ENCODE data around the gene HOXB5.
A peak's percentile ranks its signal among the peaks of the same experiment; 100 is the strongest.

Gene HOXB5

DNA sequence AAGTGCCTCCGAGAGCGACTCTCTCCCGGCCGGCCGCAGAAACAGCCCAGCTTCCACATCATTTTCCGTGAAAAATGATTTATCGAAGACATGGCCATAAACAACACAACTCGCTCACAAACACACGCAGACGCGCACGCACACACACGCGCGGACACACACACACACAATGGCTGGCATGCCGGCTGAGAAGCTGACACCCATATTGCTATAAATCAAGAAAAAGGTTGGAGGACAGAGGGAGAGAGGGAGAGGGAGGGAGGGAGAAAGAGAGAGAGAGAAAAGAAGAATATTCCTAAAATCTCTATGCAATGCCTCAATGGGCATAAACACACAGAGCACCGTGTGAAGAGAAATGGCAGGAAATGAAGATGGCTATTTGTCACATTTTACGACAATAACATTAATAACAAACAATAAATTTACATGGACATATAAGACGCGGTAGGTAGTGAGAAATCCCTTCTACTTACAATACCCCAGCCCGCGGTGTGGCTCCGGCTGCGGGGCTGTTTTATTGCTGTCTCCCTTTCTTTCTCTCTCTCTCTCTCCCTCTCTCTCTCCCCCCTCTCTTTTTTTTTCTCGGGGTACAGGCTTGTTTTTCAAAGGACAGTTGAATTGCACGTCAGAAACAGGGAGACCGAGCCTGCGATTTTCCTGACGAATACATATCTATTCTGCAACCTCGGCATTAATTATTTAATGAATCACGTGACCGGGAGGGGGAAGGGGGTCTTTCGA, 24.9 kb downstream of the HOXB5 start:
- H3F3A ChIP-seq (ENCODE audit: low read depth), result peaks cover under 1% of the 10 kb centered on the region; the same call in 1 of the 2 replicates
- H3K27me3 ChIP-seq (ENCODE audit: insufficient read depth, low read length, poor library complexity, severe bottlenecking), result no peaks in the 10 kb centered on the region
- H3K4me1 ChIP-seq (ENCODE audit: insufficient read depth, low read length, poor library complexity, severe bottlenecking), result peaks cover 89% of the 10 kb centered on the region
- H3K4me2 ChIP-seq (ENCODE audit: low read depth, low read length, poor library complexity, severe bottlenecking), result peak overlapping the region; percentile 98
- TF ChIP-seq, protein P1, sequence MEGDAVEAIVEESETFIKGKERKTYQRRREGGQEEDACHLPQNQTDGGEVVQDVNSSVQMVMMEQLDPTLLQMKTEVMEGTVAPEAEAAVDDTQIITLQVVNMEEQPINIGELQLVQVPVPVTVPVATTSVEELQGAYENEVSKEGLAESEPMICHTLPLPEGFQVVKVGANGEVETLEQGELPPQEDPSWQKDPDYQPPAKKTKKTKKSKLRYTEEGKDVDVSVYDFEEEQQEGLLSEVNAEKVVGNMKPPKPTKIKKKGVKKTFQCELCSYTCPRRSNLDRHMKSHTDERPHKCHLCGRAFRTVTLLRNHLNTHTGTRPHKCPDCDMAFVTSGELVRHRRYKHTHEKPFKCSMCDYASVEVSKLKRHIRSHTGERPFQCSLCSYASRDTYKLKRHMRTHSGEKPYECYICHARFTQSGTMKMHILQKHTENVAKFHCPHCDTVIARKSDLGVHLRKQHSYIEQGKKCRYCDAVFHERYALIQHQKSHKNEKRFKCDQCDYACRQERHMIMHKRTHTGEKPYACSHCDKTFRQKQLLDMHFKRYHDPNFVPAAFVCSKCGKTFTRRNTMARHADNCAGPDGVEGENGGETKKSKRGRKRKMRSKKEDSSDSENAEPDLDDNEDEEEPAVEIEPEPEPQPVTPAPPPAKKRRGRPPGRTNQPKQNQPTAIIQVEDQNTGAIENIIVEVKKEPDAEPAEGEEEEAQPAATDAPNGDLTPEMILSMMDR (conservative IDR thresholded peaks at IDR 0.05; ENCODE audit: low read length), result no peak
- no peak for TF ChIP-seq EZH2phosphoT487 (IDR thresholded peaks at IDR 0.05; ENCODE audit: borderline replicate concordance)
- H4K20me1 ChIP-seq (ENCODE audit: insufficient read depth, low read length, poor library complexity, severe bottlenecking), result peaks cover 77% of the 10 kb centered on the region
- no peaks in the 10 kb centered on the region for H3K9me2 ChIP-seq (replicated peaks; ENCODE audit: low read depth, low read length)
- no peak overlapping the region for H2AFZ ChIP-seq (ENCODE audit: low read length)
- peak overlapping the region; percentile 89 for H3K4me3 ChIP-seq (ENCODE audit: low read length, poor library complexity, severe bottlenecking)
- H3K9me3 ChIP-seq (ENCODE audit: insufficient read depth, low read depth, low read length), result no peaks in the 10 kb centered on the region
- peaks cover 100% of the 10 kb centered on the region for H3K79me2 ChIP-seq (ENCODE audit: insufficient read depth, low read length)
- peak overlapping the region; percentile 95 for H3K9ac ChIP-seq (ENCODE audit: low read depth, low read length, poor library complexity, severe bottlenecking)
- H3K36me3 ChIP-seq (ENCODE audit: insufficient read depth, low read length), result peaks cover 86% of the 10 kb centered on the region

DNA sequence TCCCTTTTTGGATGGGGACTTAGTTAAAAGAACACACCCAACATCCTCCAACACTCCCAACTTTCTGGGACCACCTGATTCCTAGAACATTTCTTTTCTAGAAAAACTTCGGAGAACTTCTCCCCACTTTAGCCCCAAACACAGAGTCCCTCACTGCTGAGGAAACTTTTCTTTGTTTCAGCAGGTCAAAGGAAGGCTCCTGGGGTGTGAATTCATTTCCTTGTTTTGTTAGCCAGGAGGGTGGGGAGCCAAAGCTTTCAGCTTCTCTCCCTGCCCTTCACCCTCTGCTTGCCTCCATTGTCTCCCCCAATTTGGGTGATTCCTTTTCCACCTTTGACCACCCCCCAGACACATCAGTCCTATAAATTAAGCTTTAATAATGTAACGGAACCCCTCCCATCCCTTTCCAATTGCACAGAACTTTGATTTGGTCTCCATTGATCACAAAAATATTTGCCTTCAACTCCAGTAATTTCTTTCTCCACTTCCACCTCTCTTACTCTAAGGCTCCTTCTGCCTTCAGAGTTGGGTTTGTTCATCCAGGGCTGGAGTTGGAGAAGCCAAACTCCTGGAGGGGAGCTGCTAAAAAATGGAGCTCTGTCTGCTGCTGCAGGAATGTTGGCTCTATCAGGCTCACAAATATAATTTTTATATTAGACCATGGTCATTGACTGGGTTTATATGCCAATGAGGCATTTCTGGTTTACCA, 25.8 kb downstream of the HOXB5 start:
- peak overlapping the region; percentile 95 for H3K9ac ChIP-seq (ENCODE audit: low read depth, low read length, poor library complexity, severe bottlenecking)
- H3K36me3 ChIP-seq (ENCODE audit: insufficient read depth, low read length), result peaks cover 88% of the 10 kb centered on the region
- H3K4me3 ChIP-seq (ENCODE audit: low read length, poor library complexity, severe bottlenecking), result peak overlapping the region; percentile 89
- peaks cover 89% of the 10 kb centered on the region for H3K4me1 ChIP-seq (ENCODE audit: insufficient read depth, low read length, poor library complexity, severe bottlenecking)
- H2AFZ ChIP-seq (ENCODE audit: low read length), result no peak overlapping the region
- peaks cover 100% of the 10 kb centered on the region for H3K79me2 ChIP-seq (ENCODE audit: insufficient read depth, low read length)
- no peaks in the 10 kb centered on the region for H3K27me3 ChIP-seq (ENCODE audit: insufficient read depth, low read length, poor library complexity, severe bottlenecking)
- TF ChIP-seq EZH2phosphoT487 (IDR thresholded peaks at IDR 0.05; ENCODE audit: borderline replicate concordance), result no peak
- TF ChIP-seq, protein P1 (conservative IDR thresholded peaks at IDR 0.05; ENCODE audit: low read length), result no peak
- no peaks in the 10 kb centered on the region for H3K9me3 ChIP-seq (ENCODE audit: insufficient read depth, low read depth, low read length)
- H3F3A ChIP-seq (ENCODE audit: low read depth), result peaks cover 5% of the 10 kb centered on the region; the same call in 1 of the 2 replicates
- H4K20me1 ChIP-seq (ENCODE audit: insufficient read depth, low read length, poor library complexity, severe bottlenecking), result peaks cover 79% of the 10 kb centered on the region
- H3K9me2 ChIP-seq (replicated peaks; ENCODE audit: low read depth, low read length), result no peaks in the 10 kb centered on the region
- peak overlapping the region; percentile 98 for H3K4me2 ChIP-seq (ENCODE audit: low read depth, low read length, poor library complexity, severe bottlenecking)

DNA sequence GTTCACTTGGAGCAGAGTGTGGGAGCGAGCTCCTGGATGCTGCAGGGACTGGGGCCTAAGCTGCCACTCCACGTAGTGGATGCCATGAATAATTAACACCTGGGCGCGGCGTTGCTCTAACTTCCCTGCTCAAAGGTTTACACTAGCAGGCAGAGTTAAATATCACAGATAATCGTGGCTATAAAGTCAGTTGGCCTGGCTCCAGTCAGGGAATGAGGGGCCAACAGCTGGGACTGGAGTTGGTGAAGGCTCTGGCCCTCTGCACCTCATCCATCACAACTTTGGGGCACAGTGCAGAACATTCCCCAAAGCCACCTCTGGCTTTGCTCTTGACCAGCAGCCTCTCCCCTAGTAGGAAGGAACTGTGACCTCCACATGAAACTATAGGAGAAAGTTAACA, 26.4 kb downstream of the HOXB5 start:
- Histone ChIP-seq H3K4me1 (ENCODE audit: insufficient read depth, low read length, poor library complexity, severe bottlenecking) (peaks cover 89% of the 10 kb centered on the region), H3K36me3 (ENCODE audit: insufficient read depth, low read length) (peaks cover 87% of the 10 kb centered on the region), H3K4me2 (ENCODE audit: low read depth, low read length, poor library complexity, severe bottlenecking) (peak overlapping the region; percentile 98), H4K20me1 (ENCODE audit: insufficient read depth, low read length, poor library complexity, severe bottlenecking) (peaks cover 80% of the 10 kb centered on the region), H3K9me2 (replicated peaks; ENCODE audit: low read depth, low read length) (no peaks in the 10 kb centered on the region), H3K79me2 (ENCODE audit: insufficient read depth, low read length) (peaks cover 100% of the 10 kb centered on the region), H3K9me3 (ENCODE audit: insufficient read depth, low read depth, low read length) (no peaks in the 10 kb centered on the region), H3K4me3 (ENCODE audit: low read length, poor library complexity, severe bottlenecking) (peak overlapping the region; percentile 89), H2AFZ (ENCODE audit: low read length) (no peak overlapping the region), H3F3A (ENCODE audit: low read depth) (peaks cover 11% of the 10 kb centered on the region), H3K9ac (ENCODE audit: low read depth, low read length, poor library complexity, severe bottlenecking) (peak overlapping the region; percentile 95), H3K27me3 (ENCODE audit: insufficient read depth, low read length, poor library complexity, severe bottlenecking) (no peaks in the 10 kb centered on the region)
- TF ChIP-seq, protein P1 (conservative IDR thresholded peaks at IDR 0.05; ENCODE audit: low read length), result no peak
- TF ChIP-seq EZH2phosphoT487 (IDR thresholded peaks at IDR 0.05; ENCODE audit: borderline replicate concordance), result no peak

Measured in Loucy (cell line).